DND-41 (cell line): ENCODE data around the gene TTC28.

Experiments
- ATAC-seq: fragments of 200-7000 bp; cut with Tn5 transposase; 3 replicates; pipeline ENCODE4 v1.9.1; 2021; ENCODE audit warnings: low read depth; ENCODE audit not compliant: insufficient read depth
- DNase-seq: peaks from one replicate; pipeline ENCODE4 v3.0.0-alpha.2; 2020
- H2AFZ ChIP-seq: 2 replicates; pipeline ENCODE4 v1.6.0; 2012; ENCODE audit warnings: low read depth, low read length
- H3K27ac ChIP-seq: 2 replicates; pipeline ENCODE4 v1.5.1; 2012; ENCODE audit warnings: low read length, inconsistent platforms
- H3K27me3 ChIP-seq: fragments of 200-600 bp; sonication (generic); 2 replicates; pipeline ENCODE4 v1.6.0; 2012; ENCODE audit warnings: low read length, mild to moderate bottlenecking, inconsistent platforms; ENCODE audit not compliant: insufficient read depth, poor library complexity
- H3K36me3 ChIP-seq: 2 replicates; pipeline ENCODE4 v1.5.1; 2012; ENCODE audit warnings: low read length, inconsistent platforms; ENCODE audit not compliant: insufficient read depth
- H3K4me1 ChIP-seq: 2 replicates; pipeline ENCODE4 v1.5.1; 2012; ENCODE audit warnings: mild to moderate bottlenecking, low read length; ENCODE audit not compliant: insufficient read depth
- H3K4me2 ChIP-seq: 2 replicates; pipeline ENCODE4 v1.6.0; 2012; ENCODE audit warnings: mild to moderate bottlenecking, moderate library complexity, low read length, inconsistent platforms; ENCODE audit not compliant: insufficient read depth
- H3K4me3 ChIP-seq, 2 experiments: fragments of 200-600 bp in 1 of 2; shearing (Covaris generic) in 1 of 2; 2 replicates each; pipeline ENCODE4 v1.5.1; 2012 to 2016; ENCODE audit warnings: inconsistent platforms in 2 of 2, low read length in 2 of 2, mild to moderate bottlenecking in 2 of 2, low read depth in 1 of 2, moderate library complexity in 1 of 2
- H3K79me2 ChIP-seq: 2 replicates; pipeline ENCODE4 v1.6.0; 2012; ENCODE audit warnings: low read length, inconsistent platforms; ENCODE audit not compliant: insufficient read depth
- H3K9ac ChIP-seq: 2 replicates; pipeline ENCODE4 v1.6.0; 2012; ENCODE audit warnings: low read depth, mild to moderate bottlenecking, inconsistent platforms, low read length, moderate library complexity
- H3K9me3 ChIP-seq: 2 replicates; pipeline ENCODE4 v1.5.1; 2012; ENCODE audit warnings: low read length, moderate library complexity, mild to moderate bottlenecking, inconsistent platforms; ENCODE audit not compliant: insufficient read depth, severe bottlenecking
- H4K20me1 ChIP-seq: 2 replicates; pipeline ENCODE4 v1.6.0; 2012; ENCODE audit warnings: low read length; ENCODE audit not compliant: insufficient read depth
- CTCF ChIP-seq: IDR thresholded peaks from 2 replicates; pipeline ENCODE4 v1.5.1; 2012; ENCODE audit warnings: borderline replicate concordance, low read length, moderate library complexity, mild to moderate bottlenecking; ENCODE audit not compliant: poor library complexity, severe bottlenecking; ENCODE audit errors: extremely low read depth
- EZH2 ChIP-seq: IDR thresholded peaks from 3 replicates; pipeline ENCODE4 v1.6.1; 2012; ENCODE audit warnings: borderline replicate concordance, low read depth, mild to moderate bottlenecking, moderate library complexity, low read length, inconsistent platforms; ENCODE audit not compliant: severe bottlenecking

The TTC28 gene

DNA sequence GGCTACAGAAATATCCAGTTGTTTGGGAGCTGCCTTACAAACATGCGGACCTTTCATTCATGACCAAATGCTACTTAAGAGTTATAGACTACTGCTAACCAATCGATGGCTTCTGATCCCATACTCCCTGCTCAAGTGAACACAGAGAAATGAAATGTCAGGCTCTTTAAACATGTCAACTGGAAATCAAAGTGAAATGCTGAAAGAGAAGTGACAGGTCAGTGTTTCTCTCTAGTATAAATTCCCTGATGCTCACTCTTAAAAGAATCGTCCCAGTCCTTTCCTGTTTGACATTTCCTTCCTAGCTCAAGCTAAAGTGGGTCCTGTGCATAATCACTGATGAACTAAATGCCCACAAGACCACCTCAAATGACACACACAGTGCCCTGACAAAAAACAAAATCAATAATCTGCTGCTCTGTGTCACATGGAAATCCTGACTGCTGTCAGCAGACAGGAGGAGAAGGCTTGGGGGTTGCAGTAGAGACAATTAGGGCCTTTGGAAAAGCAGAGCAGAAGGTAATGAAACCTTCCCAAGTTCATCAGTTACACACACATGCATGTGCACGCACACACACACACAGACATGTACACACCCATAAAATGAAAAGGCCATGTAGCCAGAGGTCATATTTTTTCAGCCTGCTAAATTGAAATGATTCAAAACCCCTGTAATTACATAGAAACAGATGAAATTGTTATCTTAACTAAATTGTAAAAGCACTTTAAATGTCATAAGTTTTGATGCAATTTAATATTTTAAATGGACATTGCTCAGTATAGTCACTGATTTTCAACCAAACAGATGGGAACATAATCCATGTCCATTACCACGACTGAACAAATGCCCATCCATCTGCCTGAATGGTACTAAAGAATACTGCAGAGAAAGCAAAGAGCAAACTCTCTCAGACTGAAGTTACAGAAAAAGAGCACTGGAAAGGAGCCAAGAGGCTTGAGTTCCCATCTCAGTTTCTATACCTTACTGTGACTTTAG lies 330.7 kb downstream of the TTC28 start:
- H4K20me1 ChIP-seq: peaks cover 30% of the 10 kb centered on the region; the same call in 1 of the 2 replicates
- no peaks in the 10 kb centered on the region for H3K36me3 ChIP-seq
- no peak overlapping the region for H3K9ac ChIP-seq
- TF ChIP-seq CTCF: no peak
- no peak for TF ChIP-seq EZH2
- DNase-seq: no peak
- no peak overlapping the region for H3K4me2 ChIP-seq
- H3K27ac ChIP-seq: 0 out of 2 replicates have a peak overlapping the region, but pooled peaks have one; percentile 3
- peaks cover 94% of the 10 kb centered on the region for H3K79me2 ChIP-seq
- ATAC-seq: no peak
- H3K4me3 ChIP-seq: no peak overlapping the region
- H3K9me3 ChIP-seq: no peaks in the 10 kb centered on the region
- H3K27me3 ChIP-seq: no peaks in the 10 kb centered on the region
- H3K4me1 ChIP-seq: no peaks in the 10 kb centered on the region; the same call in 1 of the 2 replicates
- no peak overlapping the region for H2AFZ ChIP-seq

DNA sequence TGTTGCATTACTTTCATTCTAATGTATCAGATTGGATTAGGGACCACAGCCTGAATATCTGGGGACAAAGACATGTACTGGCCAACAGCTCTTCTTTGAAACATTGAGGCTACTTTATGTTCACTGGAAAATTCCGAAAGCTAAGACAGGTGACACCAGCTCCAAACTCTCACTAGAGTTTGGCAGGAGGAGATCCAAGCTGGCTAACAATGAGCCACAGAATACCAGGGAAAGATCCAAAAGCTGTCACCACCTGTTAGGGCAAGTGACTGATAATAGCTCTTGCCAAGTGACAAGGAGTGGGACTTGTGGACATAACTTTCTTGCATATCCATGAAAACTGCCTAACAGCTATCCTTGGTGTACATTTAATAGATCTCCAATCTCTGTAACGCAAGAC lies 333.3 kb downstream of the TTC28 start:
- Histone ChIP-seq H3K79me2 (peaks cover 95% of the 10 kb centered on the region), H3K4me3 (no peak overlapping the region), H4K20me1 (peaks cover 21% of the 10 kb centered on the region; the same call in 1 of the 2 replicates), H2AFZ (no peak overlapping the region), H3K36me3 (no peaks in the 10 kb centered on the region), H3K4me1 (no peaks in the 10 kb centered on the region; the same call in 1 of the 2 replicates), H3K27me3 (no peaks in the 10 kb centered on the region), H3K9me3 (no peaks in the 10 kb centered on the region), H3K9ac (no peak overlapping the region), H3K4me2 (no peak overlapping the region), H3K27ac (no peak overlapping the region)
- no peak for DNase-seq
- TF ChIP-seq EZH2: no peak
- no peak for TF ChIP-seq CTCF
- no peak for ATAC-seq

DNA sequence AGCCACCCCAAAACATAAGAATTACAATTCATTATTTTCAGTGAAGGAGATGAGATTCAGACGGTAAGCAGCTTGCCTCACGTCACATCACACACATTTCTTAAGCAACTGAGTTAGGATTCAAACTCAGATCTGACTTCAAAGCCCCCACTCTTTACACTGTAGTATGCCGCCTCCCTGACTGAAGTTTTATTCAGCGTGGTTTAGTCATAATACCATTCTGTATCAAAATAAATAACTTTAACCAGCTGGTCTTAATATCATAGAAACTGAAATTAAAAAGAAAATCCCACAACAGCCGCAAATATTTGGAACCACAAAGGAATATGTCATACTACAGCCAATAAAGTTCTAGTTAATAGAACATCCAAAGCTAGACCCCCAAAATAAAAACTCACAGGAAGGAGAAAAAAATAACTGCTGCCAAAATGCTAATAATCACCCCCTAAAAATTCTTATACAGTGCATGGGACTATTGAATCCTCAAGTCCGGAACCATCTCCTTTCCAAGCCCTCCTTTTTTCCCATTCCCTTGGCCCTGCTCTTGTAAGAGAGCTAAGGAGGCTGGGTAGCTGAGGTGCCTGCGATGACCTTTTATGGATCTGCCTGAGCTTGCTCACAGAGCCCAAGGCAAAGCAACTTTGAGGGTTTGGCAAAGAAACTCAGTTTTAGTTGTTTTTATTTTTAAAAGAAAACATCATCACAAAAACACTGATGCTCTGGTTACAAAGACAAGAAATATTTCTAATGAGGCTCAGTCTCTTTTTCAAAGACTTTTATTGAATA lies 334.5 kb downstream of the TTC28 start:
- no peak for DNase-seq
- Histone ChIP-seq H3K4me2 (no peak overlapping the region), H3K27ac (no peak overlapping the region), H4K20me1 (peaks cover 20% of the 10 kb centered on the region; the same call in 1 of the 2 replicates), H3K79me2 (peaks cover 95% of the 10 kb centered on the region), H3K4me3 (no peak overlapping the region), H3K9me3 (peaks cover 1% of the 10 kb centered on the region), H3K9ac (no peak overlapping the region), H3K4me1 (no peaks in the 10 kb centered on the region; the same call in 1 of the 2 replicates), H3K36me3 (no peaks in the 10 kb centered on the region), H3K27me3 (no peaks in the 10 kb centered on the region), H2AFZ (no peak overlapping the region)
- TF ChIP-seq EZH2 (no peak), CTCF (no peak)
- no peak for ATAC-seq
